Activated T-cell treated with anti-CD3 and anti-CD28 coated beads, Interleukin-2, amount 50 U/mL, for 24 hours (primary cell): ENCODE results near the gene FASTKD2.
A peak's percentile ranks its signal among the peaks of the same experiment; 100 is the strongest.

Source experiments
- DNase-seq: peaks from one replicate; pipeline ENCODE4 v3.0.0-alpha.2; 2020
- H3K27ac Mint-ChIP-seq: 2 replicates; pipeline ENCODE4 v1.8.0; 2020; ENCODE audit warnings: mild to moderate bottlenecking, mixed read lengths
- H3K27me3 Mint-ChIP-seq: 2 replicates; pipeline ENCODE4 v1.8.0; 2020; ENCODE audit warnings: mixed read lengths
- H3K36me3 Mint-ChIP-seq: 2 replicates; pipeline ENCODE4 v1.8.0; 2020; ENCODE audit warnings: low read depth, mixed read lengths
- H3K4me1 Mint-ChIP-seq: 2 replicates; pipeline ENCODE4 v1.8.0; 2020; ENCODE audit warnings: low read depth, mixed read lengths
- H3K4me3 Mint-ChIP-seq: 2 replicates; pipeline ENCODE4 v1.8.0; 2020; ENCODE audit warnings: mild to moderate bottlenecking, moderate library complexity, mixed read lengths
- H3K9me3 Mint-ChIP-seq: 2 replicates; pipeline ENCODE4 v1.8.0; 2020; ENCODE audit warnings: mixed read lengths

The FASTKD2 gene

GRCh38 chr2:206765242-206766056 is at the start of gene FASTKD2, which contains the start of gene MDH1B:
Gene FASTKD2, plus strand, starts transcription at chr2:206765606. Its CDS starts 1,088 bp downstream, at chr2:206766694.
Gene MDH1B, minus strand, starts transcription at chr2:206765328. Its CDS starts 57 bp downstream, at chr2:206765271.
- Mint-ChIP-seq H3K4me1 (peaks cover 42% of the 10 kb centered on the region), H3K36me3 (peaks cover 45% of the 10 kb centered on the region), H3K9me3 (no peaks in the 10 kb centered on the region), H3K27ac (peak within 1 kb of the TSS; percentile 99), H3K4me3 (peak within 1 kb of the TSS; percentile 92), H3K27me3 (peaks cover under 1% of the 10 kb centered on the region)
- DNase-seq: peak; percentile 89

GRCh38 chr2:206716623-206717022 is 48.8 kb upstream of the FASTKD2 start:
- Mint-ChIP-seq H3K4me3 (no peak overlapping the region), H3K4me1 (peaks cover 4% of the 10 kb centered on the region), H3K9me3 (no peaks in the 10 kb centered on the region), H3K36me3 (no peaks in the 10 kb centered on the region), H3K27ac (no peak overlapping the region), H3K27me3 (peaks cover 36% of the 10 kb centered on the region)
- DNase-seq: no peak

GRCh38 chr2:206718296-206718695 is 47.1 kb upstream of the FASTKD2 start, which contains the start of gene DYTN:
Gene DYTN, minus strand, starts transcription at chr2:206718396. Its CDS starts 117 bp downstream, at chr2:206718279.
- Mint-ChIP-seq H3K36me3 (no peaks in the 10 kb centered on the region), H3K4me1 (peaks cover 4% of the 10 kb centered on the region), H3K27ac (no peak within 1 kb of the TSS), H3K9me3 (peaks cover 3% of the 10 kb centered on the region), H3K4me3 (no peak within 1 kb of the TSS), H3K27me3 (peaks cover 39% of the 10 kb centered on the region)
- no peak for DNase-seq

GRCh38 chr2:206721256-206721920 is 44.0 kb upstream of the FASTKD2 start:
- H3K4me3 Mint-ChIP-seq: no peak overlapping the region
- H3K27me3 Mint-ChIP-seq: peaks cover 37% of the 10 kb centered on the region
- peaks cover 3% of the 10 kb centered on the region for H3K9me3 Mint-ChIP-seq
- H3K27ac Mint-ChIP-seq: no peak overlapping the region
- no peaks in the 10 kb centered on the region for H3K4me1 Mint-ChIP-seq
- no peak for DNase-seq
- H3K36me3 Mint-ChIP-seq: no peaks in the 10 kb centered on the region

DNA sequence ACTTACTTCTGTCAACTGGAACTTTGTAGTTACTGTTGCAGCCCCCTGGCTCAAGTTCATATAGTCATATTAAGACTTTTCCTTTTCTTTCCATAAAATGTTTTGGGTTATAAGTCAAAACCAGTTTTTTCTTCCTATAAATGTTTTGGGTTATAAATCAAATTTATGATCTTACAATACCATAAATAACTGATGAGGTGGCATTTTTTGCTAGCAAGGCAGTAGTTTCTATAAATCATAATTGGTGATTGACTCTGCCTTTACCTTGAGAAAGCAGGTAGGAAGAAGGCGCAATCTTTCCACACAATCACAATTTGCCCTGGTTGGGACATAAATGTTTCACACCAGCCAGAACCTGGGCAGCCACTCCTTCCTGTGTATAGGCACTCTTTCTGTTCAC is 42.1 kb upstream of the FASTKD2 start:
- Mint-ChIP-seq H3K36me3 (no peaks in the 10 kb centered on the region), H3K4me1 (peaks cover 4% of the 10 kb centered on the region), H3K4me3 (no peak overlapping the region), H3K9me3 (peaks cover 3% of the 10 kb centered on the region), H3K27me3 (peaks cover 41% of the 10 kb centered on the region), H3K27ac (no peak overlapping the region)
- no peak for DNase-seq

- H3K27me3 Mint-ChIP-seq: peaks cover 51% of the 10 kb centered on the region
- no peak overlapping the region for H3K27ac Mint-ChIP-seq
Measured at GRCh38 chr2:206727287-206727686, 38.1 kb upstream of the FASTKD2 start.

DNA sequence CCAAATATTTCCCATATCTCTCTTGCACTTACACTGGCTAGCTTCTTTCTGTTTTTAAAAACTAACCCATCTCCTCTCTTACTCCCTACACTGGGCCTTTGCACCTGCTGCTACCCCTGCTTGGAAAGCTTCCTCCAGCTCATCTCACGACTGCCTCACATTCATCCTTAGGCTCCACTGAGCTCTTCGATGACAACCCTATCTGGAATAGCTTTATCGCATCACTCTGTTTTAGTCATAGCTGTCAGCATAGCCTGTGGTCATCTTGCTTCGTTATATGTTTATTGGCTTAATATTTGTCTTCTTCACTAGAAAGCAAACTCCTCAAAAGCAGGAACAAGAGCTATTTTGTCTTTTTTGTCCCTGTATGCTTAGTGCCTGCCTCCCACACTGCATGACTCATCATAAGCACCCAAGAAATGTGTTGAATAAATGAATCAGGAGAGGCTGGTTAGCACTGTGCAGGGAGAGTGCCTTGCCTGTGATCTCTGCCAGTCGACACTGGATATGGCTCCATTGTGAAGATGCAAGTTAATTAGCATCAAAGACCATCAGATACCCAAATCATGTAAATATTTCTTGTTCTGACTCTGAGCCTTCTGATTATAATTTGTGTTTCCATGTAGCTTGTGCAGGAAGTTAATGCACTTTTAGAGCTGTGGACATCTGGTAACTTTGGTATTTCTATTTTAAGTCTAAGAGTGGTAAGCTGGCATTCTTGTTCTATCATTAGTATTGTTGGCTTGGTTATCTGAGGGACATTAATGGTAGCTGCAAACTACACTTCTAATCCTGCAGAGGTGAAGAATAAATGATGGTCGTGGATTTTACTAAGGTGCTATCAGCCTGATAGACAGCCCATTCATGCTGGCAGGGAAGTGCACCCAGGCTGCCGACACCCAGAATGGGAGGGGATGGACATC is 36.9 kb upstream of the FASTKD2 start:
- Mint-ChIP-seq H3K9me3 (no peaks in the 10 kb centered on the region), H3K36me3 (no peaks in the 10 kb centered on the region), H3K4me1 (peaks cover 8% of the 10 kb centered on the region), H3K27me3 (peaks cover 54% of the 10 kb centered on the region), H3K27ac (no peak overlapping the region), H3K4me3 (no peak overlapping the region)
- DNase-seq: no peak

More at GRCh38 chr2:206727287-206727686, 38.1 kb upstream of the FASTKD2 start:
- no peaks in the 10 kb centered on the region for H3K36me3 Mint-ChIP-seq
- H3K4me3 Mint-ChIP-seq: no peak overlapping the region
- H3K4me1 Mint-ChIP-seq: peaks cover 8% of the 10 kb centered on the region
- DNase-seq: no peak
- peaks cover under 1% of the 10 kb centered on the region for H3K9me3 Mint-ChIP-seq

- Mint-ChIP-seq H3K4me1 (peaks cover 13% of the 10 kb centered on the region), H3K4me3 (no peak overlapping the region), H3K27ac (no peak overlapping the region), H3K27me3 (peaks cover 51% of the 10 kb centered on the region), H3K9me3 (no peaks in the 10 kb centered on the region), H3K36me3 (no peaks in the 10 kb centered on the region)
- no peak for DNase-seq
Measured at GRCh38 chr2:206733341-206733740, 32.1 kb upstream of the FASTKD2 start.

- peak overlapping the region; percentile 63 for H3K27ac Mint-ChIP-seq
- no peak for DNase-seq
- peaks cover 40% of the 10 kb centered on the region for H3K27me3 Mint-ChIP-seq
- H3K4me3 Mint-ChIP-seq: no peak overlapping the region
- H3K4me1 Mint-ChIP-seq: peaks cover 10% of the 10 kb centered on the region
- no peaks in the 10 kb centered on the region for H3K36me3 Mint-ChIP-seq
- H3K9me3 Mint-ChIP-seq: no peaks in the 10 kb centered on the region
Measured at GRCh38 chr2:206736935-206737334, 28.5 kb upstream of the FASTKD2 start.

- H3K4me3 Mint-ChIP-seq: no peak overlapping the region
- H3K36me3 Mint-ChIP-seq: no peaks in the 10 kb centered on the region
- DNase-seq: no peak
- H3K9me3 Mint-ChIP-seq: no peaks in the 10 kb centered on the region
- peaks cover 40% of the 10 kb centered on the region for H3K27me3 Mint-ChIP-seq
- H3K4me1 Mint-ChIP-seq: peaks cover 10% of the 10 kb centered on the region
- H3K27ac Mint-ChIP-seq: no peak overlapping the region
Measured at GRCh38 chr2:206739271-206739670, 26.1 kb upstream of the FASTKD2 start.

DNA sequence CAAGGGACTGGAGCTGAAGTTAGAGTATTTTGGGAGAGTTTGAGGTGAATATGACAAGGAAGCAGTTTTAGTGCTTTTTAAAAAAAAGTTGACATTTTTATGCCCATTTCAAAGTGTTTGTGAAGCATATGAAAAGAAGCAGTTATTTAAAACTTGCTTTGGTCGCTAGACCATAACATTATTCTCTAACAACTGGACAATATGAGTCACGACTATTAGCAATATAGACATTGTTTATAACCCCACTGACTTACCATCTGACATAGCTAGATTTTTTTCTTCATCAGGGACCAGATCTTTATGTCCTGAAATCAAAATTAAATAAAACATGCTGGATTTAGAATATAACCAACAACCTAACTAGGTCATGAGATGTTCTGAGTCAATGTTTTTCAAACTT is 24.6 kb upstream of the FASTKD2 start:
- no peak overlapping the region for H3K27ac Mint-ChIP-seq
- no peak for DNase-seq
- H3K9me3 Mint-ChIP-seq: no peaks in the 10 kb centered on the region
- H3K27me3 Mint-ChIP-seq: peaks cover 39% of the 10 kb centered on the region
- H3K4me3 Mint-ChIP-seq: no peak overlapping the region
- peaks cover 10% of the 10 kb centered on the region for H3K4me1 Mint-ChIP-seq
- H3K36me3 Mint-ChIP-seq: no peaks in the 10 kb centered on the region

DNA sequence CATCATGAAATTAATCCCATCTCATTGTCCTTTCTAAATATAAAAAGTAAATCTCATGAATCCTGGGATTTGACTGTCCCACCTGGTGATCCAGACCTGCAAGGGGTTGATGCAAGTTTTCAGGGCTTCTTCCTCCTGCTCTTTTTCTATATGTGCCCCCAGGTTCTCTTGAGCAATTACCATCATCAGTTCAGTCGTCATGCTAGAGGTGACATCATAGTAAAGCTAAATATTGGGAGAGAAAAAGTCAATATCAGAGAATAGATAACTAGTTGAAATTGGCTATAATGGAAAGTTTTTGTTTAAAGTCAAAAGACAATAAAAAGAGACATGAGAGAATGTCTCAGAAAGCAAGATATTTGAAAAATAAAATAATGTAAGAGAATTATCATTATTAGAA is 8.6 kb upstream of the FASTKD2 start:
- Mint-ChIP-seq H3K36me3 (no peaks in the 10 kb centered on the region), H3K27me3 (peaks cover 34% of the 10 kb centered on the region), H3K4me3 (no peak overlapping the region), H3K9me3 (no peaks in the 10 kb centered on the region), H3K27ac (no peak overlapping the region), H3K4me1 (peaks cover 3% of the 10 kb centered on the region)
- no peak for DNase-seq

DNA sequence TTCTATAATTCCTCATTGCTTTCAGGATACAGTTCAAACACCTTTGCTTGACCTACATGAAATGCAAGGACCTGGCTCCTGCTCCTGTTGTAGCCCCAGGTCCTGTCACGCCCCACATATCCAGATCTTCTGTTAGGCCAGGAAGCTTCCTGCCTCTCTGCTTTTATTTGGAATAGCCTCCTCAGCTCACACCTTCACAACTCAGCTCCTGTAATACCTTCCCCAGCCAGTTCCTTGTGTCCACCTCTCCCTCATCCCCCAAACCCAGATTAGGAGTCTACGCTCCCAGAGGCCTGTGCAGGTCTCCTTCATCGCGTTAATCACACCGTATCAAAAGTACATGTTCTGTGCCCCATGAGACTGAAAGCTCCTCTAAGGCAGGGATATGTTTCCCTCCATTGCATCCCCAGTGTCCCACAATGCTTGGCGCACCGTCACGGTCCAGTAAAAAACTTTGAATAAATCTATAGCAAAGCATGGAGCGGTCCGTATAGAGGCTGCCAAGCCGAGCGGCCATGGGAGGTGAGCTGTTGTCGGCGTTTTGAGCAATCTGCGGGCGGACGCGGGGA is 649 bp upstream of the FASTKD2 start:
- Mint-ChIP-seq H3K36me3 (peaks cover 38% of the 10 kb centered on the region), H3K27ac (peak overlapping the region; percentile 99), H3K4me3 (peak overlapping the region; percentile 92), H3K9me3 (no peaks in the 10 kb centered on the region), H3K27me3 (peaks cover 4% of the 10 kb centered on the region), H3K4me1 (peaks cover 37% of the 10 kb centered on the region)
- DNase-seq: no peak
